ENCODE results near the gene PPFIA1. TPM values are rescaled to one million over a fixed set of nuclear protein-coding genes. Genes with fewer than 3 reads are reported as not detected.
A peak's percentile ranks its signal among the peaks of the same experiment; 100 is the strongest.
"Not testable (repeated sequence)": the region's sequence is repeated elsewhere in the genome, so short reads cannot be mapped to it uniquely, and the experiment has no call there.

The PPFIA1 gene
- total RNA-seq, 1 donor from 2014 or later: 42.8 TPM

- intact Hi-C loops (cut with DNase I): no loop called here
- DNase-seq (ENCODE audit: low spot score): no peak
Observed at GRCh38 chr11:70250876-70251658, 19.4 kb upstream of the PPFIA1 start.

- no peak for DNase-seq (ENCODE audit: low spot score)
- intact Hi-C loops (cut with DNase I): no loop called here
Observed at GRCh38 chr11:70251659-70252321, 18.7 kb upstream of the PPFIA1 start.

GRCh38 chr11:70252844-70253243, 17.6 kb upstream of the PPFIA1 start:
- DNase-seq (ENCODE audit: low spot score): no peak
- intact Hi-C loops (cut with DNase I): no loop called here

- no peak for DNase-seq (ENCODE audit: low spot score)
- intact Hi-C loops (cut with DNase I): no loop called here
Observed at GRCh38 chr11:70255477-70256116, 14.9 kb upstream of the PPFIA1 start.

GRCh38 chr11:70259077-70259476, 11.4 kb upstream of the PPFIA1 start:
- DNase-seq (ENCODE audit: low spot score); intact Hi-C loops (cut with DNase I): not testable (repeated sequence)

GRCh38 chr11:70262951-70263350, 7.5 kb upstream of the PPFIA1 start:
- intact Hi-C loops (cut with DNase I): no loop called here
- DNase-seq (ENCODE audit: low spot score): no peak

GRCh38 chr11:70263363-70263762, 7.1 kb upstream of the PPFIA1 start:
- intact Hi-C loops (cut with DNase I): no loop called here
- no peak for DNase-seq (ENCODE audit: low spot score)

- intact Hi-C loops (cut with DNase I): no loop called here
- no peak for DNase-seq (ENCODE audit: low spot score)
Observed at GRCh38 chr11:70265341-70265740, 5.1 kb upstream of the PPFIA1 start.

- intact Hi-C loops (cut with DNase I): no loop called here
Observed at GRCh38 chr11:70267405-70267950, 3.0 kb upstream of the PPFIA1 start.

GRCh38 chr11:70268526-70268925, 2.0 kb upstream of the PPFIA1 start:
- DNase-seq (ENCODE audit: low spot score): no peak
- intact Hi-C loops (cut with DNase I): no loop called here

More at GRCh38 chr11:70267405-70267950, 3.0 kb upstream of the PPFIA1 start:
- DNase-seq (ENCODE audit: low spot score): no peak

GRCh38 chr11:70270877-70271648, 573 bp downstream of the PPFIA1 start:
- intact Hi-C loops (cut with DNase I): loop anchor here (5.0 to 10.0 kb wide), 2 partner anchors 66 to 126 kb away; partner anchors contain the start of genes CTTN and FADD

GRCh38 chr11:70271649-70271953, 1.1 kb downstream of the PPFIA1 start:
- intact Hi-C loops (cut with DNase I): loop anchor here (5.0 to 10.0 kb wide), 2 partner anchors 67 to 126 kb away; partner anchors contain the start of genes CTTN and FADD
- DNase-seq (ENCODE audit: low spot score): peak; percentile 5

More at GRCh38 chr11:70270877-70271648, 573 bp downstream of the PPFIA1 start:
- DNase-seq (ENCODE audit: low spot score): peak; percentile 78

GRCh38 chr11:70272009-70272408, 1.5 kb downstream of the PPFIA1 start:
- peak; percentile 7 for DNase-seq (ENCODE audit: low spot score)
- intact Hi-C loops (cut with DNase I): loop anchor here (5.0 to 10.0 kb wide), 2 partner anchors 67 to 125 kb away; partner anchors contain the start of genes CTTN and FADD

GRCh38 chr11:70278994-70279393, 8.5 kb downstream of the PPFIA1 start:
- intact Hi-C loops (cut with DNase I): loop anchor here (10.0 kb wide), 1 partner anchor 74 kb away; the partner anchor contains the start of gene FADD
- DNase-seq (ENCODE audit: low spot score): no peak

GRCh38 chr11:70281156-70281609, 10.7 kb downstream of the PPFIA1 start:
- DNase-seq (ENCODE audit: low spot score): no peak
- intact Hi-C loops (cut with DNase I): no loop called here

GRCh38 chr11:70282012-70282411, 11.5 kb downstream of the PPFIA1 start:
- intact Hi-C loops (cut with DNase I): no loop called here
- no peak for DNase-seq (ENCODE audit: low spot score)

- intact Hi-C loops (cut with DNase I): no loop called here
- no peak for DNase-seq (ENCODE audit: low spot score)
Observed at GRCh38 chr11:70288721-70289120, 18.2 kb downstream of the PPFIA1 start.

- no peak for DNase-seq (ENCODE audit: low spot score)
- intact Hi-C loops (cut with DNase I): no loop called here
Observed at GRCh38 chr11:70289582-70289981, 19.1 kb downstream of the PPFIA1 start.

- intact Hi-C loops (cut with DNase I): no loop called here
- no peak for DNase-seq (ENCODE audit: low spot score)
Observed at GRCh38 chr11:70290361-70291065, 20.0 kb downstream of the PPFIA1 start.

All from cardiac septum (tissue), 1 donor.